Measurements from ENCODE around the gene TEX55.

TEX55 gene

GRCh38 chr3:119146578-119147375, 812 bp downstream of the TEX55 start:
- H3K4me3 ChIP-seq (ENCODE audit: control insufficient read depth, low read depth, low read length), result no peak overlapping the region
- TF ChIP-seq CTCF (conservative IDR thresholded peaks at IDR 0.05; ENCODE audit: control insufficient read depth, insufficient read depth, low read depth, low read length), result no peak
- DNase-seq (ENCODE audit: low read depth), result peak; percentile 48

GRCh38 chr3:119147494-119147893, 1.5 kb downstream of the TEX55 start:
- no peak for TF ChIP-seq CTCF (conservative IDR thresholded peaks at IDR 0.05; ENCODE audit: control insufficient read depth, insufficient read depth, low read depth, low read length)
- DNase-seq (ENCODE audit: low read depth), result no peak
- H3K4me3 ChIP-seq (ENCODE audit: control insufficient read depth, low read depth, low read length), result no peak overlapping the region

- no peak for TF ChIP-seq CTCF (conservative IDR thresholded peaks at IDR 0.05; ENCODE audit: control insufficient read depth, insufficient read depth, low read depth, low read length)
- DNase-seq (ENCODE audit: low read depth), result peak; percentile 53
Observed at GRCh38 chr3:119148493-119149180, 2.7 kb downstream of the TEX55 start.

GRCh38 chr3:119149484-119149883, 3.5 kb downstream of the TEX55 start:
- H3K4me3 ChIP-seq (ENCODE audit: control insufficient read depth, low read depth, low read length), result no peak overlapping the region
- TF ChIP-seq CTCF (conservative IDR thresholded peaks at IDR 0.05; ENCODE audit: control insufficient read depth, insufficient read depth, low read depth, low read length), result no peak
- DNase-seq (ENCODE audit: low read depth), result peak; percentile 72

More at GRCh38 chr3:119148493-119149180, 2.7 kb downstream of the TEX55 start:
- no peak overlapping the region for H3K4me3 ChIP-seq (ENCODE audit: control insufficient read depth, low read depth, low read length)

- DNase-seq (ENCODE audit: low read depth), result no peak
- no peak overlapping the region for H3K4me3 ChIP-seq (ENCODE audit: control insufficient read depth, low read depth, low read length)
- TF ChIP-seq CTCF (conservative IDR thresholded peaks at IDR 0.05; ENCODE audit: control insufficient read depth, insufficient read depth, low read depth, low read length), result no peak
Observed at GRCh38 chr3:119156868-119157267, 10.9 kb downstream of the TEX55 start.

GRCh38 chr3:119157971-119158370, 12.0 kb downstream of the TEX55 start:
- no peak overlapping the region for H3K4me3 ChIP-seq (ENCODE audit: control insufficient read depth, low read depth, low read length)
- no peak for TF ChIP-seq CTCF (conservative IDR thresholded peaks at IDR 0.05; ENCODE audit: control insufficient read depth, insufficient read depth, low read depth, low read length)
- no peak for DNase-seq (ENCODE audit: low read depth)

All from fibroblast of mammary gland (primary cell).